IMR-90 (cell line): Measurements from ENCODE around the gene DBN1. TPM values are rescaled to one million over a fixed set of nuclear protein-coding genes. Genes with fewer than 3 reads are reported as not detected.

Source experiments
- ATAC-seq: fragments of 200-7000 bp; cut with Tn5 transposase; 2 replicates; pipeline ENCODE4 v1.9.1; 2020; ENCODE audit warnings: low read depth, mild to moderate bottlenecking, moderate library complexity
- BruUV-seq: library from RNA; stranded (reverse); fragments of 400-500 nt; replicated peaks from 2 replicates; lab custom pipeline; 2021; lab: Mats Ljungman, UMichigan
- CTCF ChIA-PET: fragments of 300-600 bp; formaldehyde crosslinking; extraction: SDS; loops from one replicate; lab custom pipeline; 2021; ENCODE audit warnings: antibody characterized with exemption; lab: Yijun Ruan, JAX
- POLR2A ChIA-PET: fragments of 300-600 bp; sonication (Branson Sonifier 250); formaldehyde crosslinking; loops from one replicate; lab custom pipeline; 2022; ENCODE audit warnings: antibody characterized with exemption; ENCODE audit not compliant: unreplicated experiment; lab: Charles Lee
- DNase-seq: peaks from one replicate; pipeline ENCODE4 v3.0.0; 2013
- H2AFZ ChIP-seq: replicated peaks from 2 replicates; pipeline ENCODE3; 2013; ENCODE audit warnings: low read length, mild to moderate bottlenecking; ENCODE audit not compliant: poor library complexity
- H2AK5ac ChIP-seq: 2 replicates; pipeline ENCODE4 v1.6.1; 2013; ENCODE audit warnings: low read depth, low read length, inconsistent platforms
- H2AK9ac ChIP-seq: replicated peaks from 2 replicates; pipeline ENCODE3; 2013; ENCODE audit warnings: mild to moderate bottlenecking, low read depth, low read length, moderate library complexity; ENCODE audit not compliant: poor library complexity
- H2BK120ac ChIP-seq: 2 replicates; pipeline ENCODE4 v1.6.1; 2013; ENCODE audit warnings: low read depth, low read length, inconsistent platforms
- H2BK15ac ChIP-seq: 3 replicates; pipeline ENCODE4 v1.6.1; 2013; ENCODE audit warnings: low read depth, low read length, inconsistent platforms
- H2BK20ac ChIP-seq: 2 replicates; pipeline ENCODE4 v1.6.1; 2013; ENCODE audit warnings: low read depth, mild to moderate bottlenecking, inconsistent platforms, low read length, moderate library complexity
- H2BK5ac ChIP-seq: 2 replicates; pipeline ENCODE4 v1.6.1; 2013; ENCODE audit warnings: mild to moderate bottlenecking, low read depth, low read length, inconsistent platforms; ENCODE audit not compliant: poor library complexity, severe bottlenecking
- H3K14ac ChIP-seq: replicated peaks from 2 replicates; pipeline ENCODE4 v1.6.1; 2013; ENCODE audit warnings: low read depth, low read length, inconsistent platforms
- H3K18ac ChIP-seq: 2 replicates; pipeline ENCODE4 v1.6.1; 2013; ENCODE audit warnings: low read depth, low read length, control low read depth
- H3K23ac ChIP-seq: 2 replicates; pipeline ENCODE4 v1.6.1; 2013; ENCODE audit warnings: low read depth, low read length, inconsistent platforms
- H3K27ac ChIP-seq: 2 replicates; pipeline ENCODE4 v1.5.1; 2013; ENCODE audit warnings: mild to moderate bottlenecking, control low read depth, low read length; ENCODE audit not compliant: insufficient read depth
- H3K27me3 ChIP-seq: 2 replicates; pipeline ENCODE4 v1.6.1; 2013; ENCODE audit warnings: low read length; ENCODE audit not compliant: control insufficient read depth, insufficient read depth
- H3K36me3 ChIP-seq: 2 replicates; pipeline ENCODE4 v1.6.1; 2013; ENCODE audit warnings: low read length, mixed read lengths; ENCODE audit not compliant: control insufficient read depth, insufficient read depth
- H3K4ac ChIP-seq: 2 replicates; pipeline ENCODE4 v1.6.1; 2013; ENCODE audit warnings: low read depth, low read length, inconsistent platforms
- H3K4me1 ChIP-seq: 2 replicates; pipeline ENCODE4 v1.6.1; 2013; ENCODE audit warnings: low read length, mixed read lengths; ENCODE audit not compliant: control insufficient read depth, insufficient read depth
- H3K4me2 ChIP-seq: 2 replicates; pipeline ENCODE4 v1.6.1; 2013; ENCODE audit warnings: low read depth, mild to moderate bottlenecking, control low read depth, low read length, moderate library complexity
- H3K4me3 ChIP-seq: 2 replicates; pipeline ENCODE4 v1.5.1; 2013; ENCODE audit warnings: low read depth, mild to moderate bottlenecking, control low read depth, low read length, moderate library complexity; ENCODE audit not compliant: insufficient read depth
- H3K56ac ChIP-seq: 2 replicates; pipeline ENCODE4 v1.6.1; 2013; ENCODE audit warnings: low read length, inconsistent platforms; ENCODE audit not compliant: insufficient read depth; ENCODE audit errors: extremely low read depth
- H3K79me1 ChIP-seq, 2 experiments: 2 replicates each; pipeline ENCODE4 v1.6.1; 2013; ENCODE audit warnings: low read length in 2 of 2, inconsistent platforms in 1 of 2, low read depth in 1 of 2
- H3K9ac ChIP-seq: 2 replicates; pipeline ENCODE4 v1.6.1; 2013; ENCODE audit warnings: low read depth, low read length, control low read depth
- H3K9me1 ChIP-seq: 2 replicates; pipeline ENCODE4 v1.6.1; 2013; ENCODE audit warnings: low read length, inconsistent platforms; ENCODE audit not compliant: insufficient read depth
- H3K9me3 ChIP-seq: 2 replicates; pipeline ENCODE4 v1.6.1; 2013; ENCODE audit warnings: low read length; ENCODE audit not compliant: control insufficient read depth, insufficient read depth
- H4K20me1 ChIP-seq: 2 replicates; pipeline ENCODE4 v1.6.1; 2013; ENCODE audit warnings: low read length, inconsistent platforms; ENCODE audit not compliant: insufficient read depth
- H4K5ac ChIP-seq: 2 replicates; pipeline ENCODE4 v1.6.1; 2013; ENCODE audit warnings: mild to moderate bottlenecking, low read depth, low read length, control low read depth
- H4K8ac ChIP-seq, 2 experiments: 2 replicates each; pipeline ENCODE4 v1.6.1; 2013; ENCODE audit warnings: low read depth in 2 of 2, low read length in 2 of 2, control low read depth in 1 of 2, inconsistent platforms in 1 of 2
- H4K91ac ChIP-seq: 2 replicates; pipeline ENCODE4 v1.6.1; 2013; ENCODE audit warnings: low read depth, low read length, inconsistent platforms; ENCODE audit not compliant: insufficient read depth
- BHLHE40 ChIP-seq: fragments of 150-350 bp; IDR thresholded peaks from 2 replicates; pipeline ENCODE4 v1.6.1; 2016; ENCODE audit warnings: mild to moderate bottlenecking, low read depth, low read length
- CEBPB ChIP-seq: IDR thresholded peaks from 2 replicates; pipeline ENCODE4 v1.6.1; 2012; ENCODE audit warnings: low read depth, low read length, improper control_type of control experiment
- CHD1 ChIP-seq: IDR thresholded peaks from 2 replicates; pipeline ENCODE4 v1.6.1; 2012; ENCODE audit warnings: low read depth, low read length, improper control_type of control experiment
- CTCF ChIP-seq: conservative IDR thresholded peaks from 2 replicates; pipeline ENCODE4 v1.5.1; 2012; ENCODE audit warnings: mild to moderate bottlenecking, low read depth, low read length, improper control_type of control experiment
- FOS ChIP-seq: fragments of 150-350 bp; IDR thresholded peaks from 2 replicates; pipeline ENCODE4 v1.6.1; 2016; ENCODE audit warnings: low read depth, low read length
- MAFK ChIP-seq: IDR thresholded peaks from 2 replicates; pipeline ENCODE4 v1.6.1; 2012; ENCODE audit warnings: low read depth, low read length, improper control_type of control experiment
- MAZ ChIP-seq: IDR thresholded peaks from 2 replicates; pipeline ENCODE4 v1.6.1; 2012; ENCODE audit warnings: low read depth, mild to moderate bottlenecking, low read length, improper control_type of control experiment, moderate library complexity, borderline replicate concordance
- MXI1 ChIP-seq: IDR thresholded peaks from 2 replicates; pipeline ENCODE4 v1.6.1; 2012; ENCODE audit warnings: low read depth, mild to moderate bottlenecking, low read length, moderate library complexity, borderline replicate concordance
- NFE2L2 ChIP-seq: fragments of 150-350 bp; IDR thresholded peaks from 2 replicates; pipeline ENCODE4 v1.6.1; 2016; ENCODE audit warnings: low read depth, mild to moderate bottlenecking, low read length
- POLR2A ChIP-seq: IDR thresholded peaks from 2 replicates; pipeline ENCODE4 v1.6.1; 2012; ENCODE audit warnings: mild to moderate bottlenecking, low read depth, low read length
- RAD21 ChIP-seq: IDR thresholded peaks from 2 replicates; pipeline ENCODE4 v1.6.1; 2012; ENCODE audit warnings: low read length, improper control_type of control experiment
- RCOR1 ChIP-seq: IDR thresholded peaks from 2 replicates; pipeline ENCODE4 v1.6.1; 2012; ENCODE audit warnings: mild to moderate bottlenecking, low read length, improper control_type of control experiment; ENCODE audit not compliant: insufficient replicate concordance
- RFX5 ChIP-seq: IDR thresholded peaks from 2 replicates; pipeline ENCODE4 v1.8.0; 2012; ENCODE audit warnings: low read depth, mild to moderate bottlenecking, low read length, moderate library complexity
- SMC3 ChIP-seq: fragments of 150-350 bp; IDR thresholded peaks from 2 replicates; pipeline ENCODE4 v1.6.1; 2016; ENCODE audit warnings: low read depth, mild to moderate bottlenecking, antibody characterized with exemption, low read length, moderate library complexity
- WGBS, 2 experiments: methylation state at CpG; one replicate each; pipeline versions ENCODE4 v1.1.5 to v1.1.7; 2013; ENCODE audit warnings: missing lambda C conversion rate in 2 of 2; ENCODE audit not compliant: insufficient read length in 1 of 2; ENCODE audit errors: extremely low coverage in 2 of 2; 5-methylcytosine and 5-hydroxymethylcytosine counted together
- dilution Hi-C: fragments of 300-500 bp; cut with HindIII; formaldehyde crosslinking; loops from one replicate; pipeline ENCODE4 v1.14.3; 2018; ENCODE audit warnings: low sequenced_read_pairs; ENCODE audit not compliant: unreplicated experiment
- in situ Hi-C: fragments of 300-500 bp; cut with MboI; formaldehyde crosslinking; loops from 3 replicates; pipeline ENCODE4 v1.14.3; 2019; ENCODE audit warnings: low sequenced_read_pairs, inconsistent platforms, mixed read lengths
- intact Hi-C: fragments of 100-400 bp; cut with micrococcal nuclease; formaldehyde crosslinking; loops from 2 replicates; pipeline ENCODE4 v1.10.0; 2022
- polyA plus RNA-seq, 3 experiments: library from polyadenylated mRNA; depleted of rRNA; stranded (reverse); fragments of >200 nt; gene quantifications; 2 replicates each; pipeline ENCODE4 v1.2.3, GENCODE V29; 2012; ENCODE audit warnings: low replicate concordance in 1 of 3
- total RNA-seq: library from RNA; depleted of rRNA; stranded (reverse); fragments of >200 nt; gene quantifications from 2 replicates; pipeline ENCODE4 v1.2.3, GENCODE V29; 2012
- TF ChIP-seq, protein P1 (sequence below): fragments of 150-350 bp; IDR thresholded peaks from 2 replicates; pipeline ENCODE4 v1.6.1; 2017; ENCODE audit warnings: mild to moderate bottlenecking, antibody characterized with exemption, low read length, low read depth
- TF ChIP-seq, protein P2 (sequence below): fragments of 150-350 bp; IDR thresholded peaks from 2 replicates; pipeline ENCODE4 v1.6.1; 2016; ENCODE audit warnings: low read depth, mild to moderate bottlenecking, low read length, moderate library complexity, borderline replicate concordance

Gene DBN1
- total and polyA plus RNA-seq, 2 of the 4 experiments (the other 2 are of a cell fraction), result 122 to 187 TPM

DNA sequence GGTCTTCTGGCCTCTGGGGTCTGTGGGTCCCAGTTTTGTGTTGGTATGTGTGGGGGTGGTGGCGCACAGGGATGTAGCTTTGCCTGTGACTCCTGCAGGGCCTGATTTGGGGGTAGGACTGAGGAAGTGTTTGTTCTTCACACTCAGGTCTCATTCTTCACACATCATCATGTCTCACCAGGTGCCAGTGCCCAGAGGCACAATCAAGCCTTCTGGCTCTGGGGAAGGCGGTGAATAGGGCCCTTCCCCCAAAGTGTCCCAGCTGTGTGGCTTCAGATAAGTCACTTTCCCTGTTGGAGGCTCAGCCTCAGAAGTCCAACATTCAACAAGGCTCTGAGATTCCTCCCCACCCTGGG is 5.1 kb downstream of the DBN1 start:
- peaks cover 35% of the 10 kb centered on the region for H3K4me1 ChIP-seq
- no CpG with 5 or more reads among the region's 2 CpGs for WGBS, 2 experiments
- H3K9ac ChIP-seq, result no peak overlapping the region
- H3K9me1 ChIP-seq, result peaks cover 35% of the 10 kb centered on the region
- no peak for DNase-seq
- no peak overlapping the region for H4K5ac ChIP-seq
- dilution Hi-C loops (no loop called here), intact Hi-C loops (no loop called here), in situ Hi-C loops (no loop called here)
- H3K18ac ChIP-seq, result no peak overlapping the region
- no peak overlapping the region for H3K56ac ChIP-seq
- no peak overlapping the region for H2BK20ac ChIP-seq
- no peak overlapping the region for H3K4me3 ChIP-seq
- peak overlapping the region; percentile 39; the same call in 1 of the 2 replicates for H3K23ac ChIP-seq
- no peak overlapping the region for H3K27ac ChIP-seq
- BruUV-seq, result no TSS peak
- no peak overlapping the region for H4K8ac ChIP-seq
- TF ChIP-seq CHD1 (no peak), RCOR1 (no peak), MAFK (no peak), MAZ (no peak), CTCF (no peak), MXI1 (no peak), RAD21 (no peak), BHLHE40 (no peak), CEBPB (no peak), FOS (no peak), NFE2L2 (no peak), RFX5 (no peak), POLR2A (no peak), SMC3 (no peak)
- TF ChIP-seq, protein P1, sequence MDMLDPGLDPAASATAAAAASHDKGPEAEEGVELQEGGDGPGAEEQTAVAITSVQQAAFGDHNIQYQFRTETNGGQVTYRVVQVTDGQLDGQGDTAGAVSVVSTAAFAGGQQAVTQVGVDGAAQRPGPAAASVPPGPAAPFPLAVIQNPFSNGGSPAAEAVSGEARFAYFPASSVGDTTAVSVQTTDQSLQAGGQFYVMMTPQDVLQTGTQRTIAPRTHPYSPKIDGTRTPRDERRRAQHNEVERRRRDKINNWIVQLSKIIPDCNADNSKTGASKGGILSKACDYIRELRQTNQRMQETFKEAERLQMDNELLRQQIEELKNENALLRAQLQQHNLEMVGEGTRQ, result no peak
- TF ChIP-seq, protein P2, sequence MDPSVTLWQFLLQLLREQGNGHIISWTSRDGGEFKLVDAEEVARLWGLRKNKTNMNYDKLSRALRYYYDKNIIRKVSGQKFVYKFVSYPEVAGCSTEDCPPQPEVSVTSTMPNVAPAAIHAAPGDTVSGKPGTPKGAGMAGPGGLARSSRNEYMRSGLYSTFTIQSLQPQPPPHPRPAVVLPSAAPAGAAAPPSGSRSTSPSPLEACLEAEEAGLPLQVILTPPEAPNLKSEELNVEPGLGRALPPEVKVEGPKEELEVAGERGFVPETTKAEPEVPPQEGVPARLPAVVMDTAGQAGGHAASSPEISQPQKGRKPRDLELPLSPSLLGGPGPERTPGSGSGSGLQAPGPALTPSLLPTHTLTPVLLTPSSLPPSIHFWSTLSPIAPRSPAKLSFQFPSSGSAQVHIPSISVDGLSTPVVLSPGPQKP, result no peak
- peak overlapping the region; percentile 63 for H3K4ac ChIP-seq
- peaks cover 30 to 79% of the 10 kb centered on the region in 2 experiments for H3K79me1 ChIP-seq
- H4K91ac ChIP-seq, result no peak overlapping the region
- H3K14ac ChIP-seq, result no peak overlapping the region; the same call in 1 of the 2 replicates
- ChIA-PET POLR2A (interaction anchor here (0.6 kb wide), 1 partner anchor 11 kb away, joined by 3 read pairs; no protein-coding TSS in a partner anchor), CTCF (interaction anchor here (1.3 to 1.7 kb wide), 2 partner anchors 11 to 64 kb away, joined by 3 to 5 read pairs; no protein-coding TSS in a partner anchor)
- peaks cover 55% of the 10 kb centered on the region for H3K36me3 ChIP-seq
- no peaks in the 10 kb centered on the region for H3K9me3 ChIP-seq
- H2AK5ac ChIP-seq, result peak overlapping the region; percentile 21; the same call in 1 of the 2 replicates
- no peaks in the 10 kb centered on the region for H3K27me3 ChIP-seq
- H2BK5ac ChIP-seq, result peak overlapping the region; percentile 34
- H2BK120ac ChIP-seq, result 0 out of 2 replicates have a peak overlapping the region, but pooled peaks have one; percentile 32
- no peak overlapping the region for H2BK15ac ChIP-seq
- H2AFZ ChIP-seq, result peak overlapping the region; percentile 23
- H4K20me1 ChIP-seq, result peaks cover 73% of the 10 kb centered on the region
- H3K4me2 ChIP-seq, result no peak overlapping the region
- no peak for ATAC-seq
- peak overlapping the region; percentile 79 for H2AK9ac ChIP-seq
